Measurements from ENCODE around the gene BMP7. TPM values are rescaled to one million over a fixed set of nuclear protein-coding genes. Genes with fewer than 3 reads are reported as not detected.

Gene BMP7
- total RNA-seq, 1 experiment from 2014 or later = not detected

- ChIA-PET CTCF (interaction anchor here (0.6 to 1.3 kb wide), 3 partner anchors 53 to 185 kb away, joined by 3 to 4 read pairs (median 3); no protein-coding TSS in a partner anchor), POLR2A (interaction anchor here (0.6 to 1.1 kb wide), 6 partner anchors 48 to 721 kb away, joined by 3 to 4 read pairs (median 3); no protein-coding TSS in a partner anchor)
- no peaks in the 10 kb centered on the region for H3K36me3 Mint-ChIP-seq (ENCODE audit: insufficient read depth, unreplicated experiment)
- H3K27me3 Mint-ChIP-seq (ENCODE audit: insufficient read depth, unreplicated experiment) = peaks cover 45% of the 10 kb centered on the region
- no peak overlapping the region for H3K4me3 Mint-ChIP-seq (ENCODE audit: unreplicated experiment)
- peaks cover 7% of the 10 kb centered on the region for H3K4me1 Mint-ChIP-seq (ENCODE audit: insufficient read depth, unreplicated experiment)
- no peaks in the 10 kb centered on the region for H3K9me3 Mint-ChIP-seq (ENCODE audit: unreplicated experiment)
- TF ChIP-seq, protein P1, sequence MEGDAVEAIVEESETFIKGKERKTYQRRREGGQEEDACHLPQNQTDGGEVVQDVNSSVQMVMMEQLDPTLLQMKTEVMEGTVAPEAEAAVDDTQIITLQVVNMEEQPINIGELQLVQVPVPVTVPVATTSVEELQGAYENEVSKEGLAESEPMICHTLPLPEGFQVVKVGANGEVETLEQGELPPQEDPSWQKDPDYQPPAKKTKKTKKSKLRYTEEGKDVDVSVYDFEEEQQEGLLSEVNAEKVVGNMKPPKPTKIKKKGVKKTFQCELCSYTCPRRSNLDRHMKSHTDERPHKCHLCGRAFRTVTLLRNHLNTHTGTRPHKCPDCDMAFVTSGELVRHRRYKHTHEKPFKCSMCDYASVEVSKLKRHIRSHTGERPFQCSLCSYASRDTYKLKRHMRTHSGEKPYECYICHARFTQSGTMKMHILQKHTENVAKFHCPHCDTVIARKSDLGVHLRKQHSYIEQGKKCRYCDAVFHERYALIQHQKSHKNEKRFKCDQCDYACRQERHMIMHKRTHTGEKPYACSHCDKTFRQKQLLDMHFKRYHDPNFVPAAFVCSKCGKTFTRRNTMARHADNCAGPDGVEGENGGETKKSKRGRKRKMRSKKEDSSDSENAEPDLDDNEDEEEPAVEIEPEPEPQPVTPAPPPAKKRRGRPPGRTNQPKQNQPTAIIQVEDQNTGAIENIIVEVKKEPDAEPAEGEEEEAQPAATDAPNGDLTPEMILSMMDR (IDR thresholded peaks at IDR 0.05; ENCODE audit: unreplicated experiment) = no peak
- BruUV-seq (replicated peaks) = no TSS peak
- DNase-seq (ENCODE audit: unreplicated experiment) = no peak
- H3K27ac Mint-ChIP-seq (ENCODE audit: low read depth, unreplicated experiment) = no peak overlapping the region
- intact Hi-C loops (cut with micrococcal nuclease) = loop anchor here (10.0 kb wide), 1 partner anchor 181 kb away; no protein-coding TSS in a partner anchor
Observed at GRCh38 chr20:57275334-57275733, 8.9 kb upstream of the BMP7 start.

GRCh38 chr20:57274846-57275245 is 8.4 kb upstream of the BMP7 start:
- H3K4me3 Mint-ChIP-seq (ENCODE audit: unreplicated experiment) = no peak overlapping the region
- intact Hi-C loops (cut with micrococcal nuclease) = loop anchor here (10.0 kb wide), 1 partner anchor 180 kb away; no protein-coding TSS in a partner anchor
- H3K36me3 Mint-ChIP-seq (ENCODE audit: insufficient read depth, unreplicated experiment) = no peaks in the 10 kb centered on the region
- H3K4me1 Mint-ChIP-seq (ENCODE audit: insufficient read depth, unreplicated experiment) = peaks cover 7% of the 10 kb centered on the region
- no peaks in the 10 kb centered on the region for H3K9me3 Mint-ChIP-seq (ENCODE audit: unreplicated experiment)
- ChIA-PET CTCF (interaction anchor here (0.6 to 1.3 kb wide), 2 partner anchors 72 to 185 kb away, joined by 3 to 4 read pairs; no protein-coding TSS in a partner anchor), POLR2A (interaction anchor here (0.6 to 1.1 kb wide), 4 partner anchors 56 to 457 kb away, joined by 3 to 4 read pairs (median 3); no protein-coding TSS in a partner anchor)
- TF ChIP-seq, protein P1 (IDR thresholded peaks at IDR 0.05; ENCODE audit: unreplicated experiment) = no peak
- no peak overlapping the region for H3K27ac Mint-ChIP-seq (ENCODE audit: low read depth, unreplicated experiment)
- no peak for DNase-seq (ENCODE audit: unreplicated experiment)
- BruUV-seq (replicated peaks) = no TSS peak
- H3K27me3 Mint-ChIP-seq (ENCODE audit: insufficient read depth, unreplicated experiment) = peaks cover 44% of the 10 kb centered on the region

DNA sequence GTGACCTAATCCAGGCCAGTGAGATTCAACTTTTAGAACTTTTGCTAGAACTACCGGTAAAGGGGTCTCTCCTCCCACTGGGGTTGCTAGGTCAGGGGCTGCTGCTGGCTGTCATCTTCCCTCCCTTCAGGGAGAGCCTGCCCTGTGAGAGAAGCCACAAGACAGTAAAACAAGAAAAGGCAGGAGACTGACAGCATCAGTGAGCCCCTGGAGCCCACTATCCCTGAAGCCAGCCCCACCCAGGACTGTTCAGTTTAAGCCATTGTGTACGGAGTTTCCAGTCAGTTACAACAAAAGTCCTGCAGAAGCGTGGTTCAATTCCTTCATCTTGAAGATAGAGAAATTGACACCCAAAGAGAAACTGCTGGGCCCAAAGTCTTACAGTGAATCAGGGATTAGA is 7.9 kb upstream of the BMP7 start:
- TF ChIP-seq, protein P1 (IDR thresholded peaks at IDR 0.05; ENCODE audit: unreplicated experiment) = no peak
- peaks cover 50% of the 10 kb centered on the region for H3K27me3 Mint-ChIP-seq (ENCODE audit: insufficient read depth, unreplicated experiment)
- intact Hi-C loops (cut with micrococcal nuclease) = loop anchor here (10.0 kb wide), 1 partner anchor 179 kb away; no protein-coding TSS in a partner anchor

DNA sequence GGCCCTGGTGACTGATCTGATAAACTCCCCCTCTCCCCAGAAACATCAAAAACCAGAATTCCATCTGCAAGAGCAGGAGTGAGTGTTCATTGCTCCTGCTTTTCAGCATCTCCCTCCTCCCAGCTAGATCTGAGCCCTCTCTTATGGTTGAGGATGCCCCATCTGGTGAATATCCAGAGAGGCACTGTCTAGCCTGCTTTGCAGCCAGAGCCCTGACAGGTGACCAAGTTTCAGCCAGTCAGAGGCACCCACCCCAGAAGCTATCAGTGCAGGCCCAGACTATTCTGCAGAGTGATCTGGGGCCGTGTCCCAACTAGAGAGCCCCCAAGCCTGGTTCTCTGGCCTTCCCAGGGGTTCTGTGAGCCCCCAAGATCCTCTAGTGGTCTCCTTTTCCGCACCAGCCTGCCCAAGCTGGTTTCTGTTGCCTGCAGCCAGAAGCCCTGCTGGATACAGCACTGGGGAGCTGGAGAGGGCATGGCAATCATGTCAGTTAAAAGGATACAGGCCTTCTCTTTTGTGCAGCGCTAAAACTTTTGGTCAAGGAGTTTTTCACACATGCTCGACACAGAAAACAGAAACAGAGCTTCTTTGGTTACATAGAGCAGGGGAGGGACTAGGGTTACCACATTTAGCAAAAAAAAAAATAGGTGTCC is 6.6 kb upstream of the BMP7 start:
- intact Hi-C loops (cut with micrococcal nuclease) = loop anchor here (10.0 kb wide), 1 partner anchor 178 kb away; no protein-coding TSS in a partner anchor
- ChIA-PET POLR2A (interaction anchor here (1.5 kb wide), 1 partner anchor 50 kb away, joined by 4 read pairs; no protein-coding TSS in a partner anchor), CTCF (interaction anchor here (0.6 to 0.8 kb wide), 2 partner anchors 60 to 147 kb away, joined by 3 to 5 read pairs; no protein-coding TSS in a partner anchor)
- Mint-ChIP-seq H3K36me3 (ENCODE audit: insufficient read depth, unreplicated experiment) (no peaks in the 10 kb centered on the region), H3K27ac (ENCODE audit: low read depth, unreplicated experiment) (no peak overlapping the region), H3K27me3 (ENCODE audit: insufficient read depth, unreplicated experiment) (peaks cover 63% of the 10 kb centered on the region), H3K4me1 (ENCODE audit: insufficient read depth, unreplicated experiment) (peaks cover 7% of the 10 kb centered on the region), H3K9me3 (ENCODE audit: unreplicated experiment) (no peaks in the 10 kb centered on the region), H3K4me3 (ENCODE audit: unreplicated experiment) (no peak overlapping the region)
- BruUV-seq (replicated peaks) = no TSS peak
- DNase-seq (ENCODE audit: unreplicated experiment) = no peak
- TF ChIP-seq, protein P1 (IDR thresholded peaks at IDR 0.05; ENCODE audit: unreplicated experiment) = no peak

More for the DNA sequence above, 7.9 kb upstream of the BMP7 start:
- BruUV-seq (replicated peaks) = no TSS peak
- Mint-ChIP-seq H3K4me1 (ENCODE audit: insufficient read depth, unreplicated experiment) (peaks cover 7% of the 10 kb centered on the region), H3K36me3 (ENCODE audit: insufficient read depth, unreplicated experiment) (no peaks in the 10 kb centered on the region), H3K4me3 (ENCODE audit: unreplicated experiment) (no peak overlapping the region), H3K9me3 (ENCODE audit: unreplicated experiment) (no peaks in the 10 kb centered on the region), H3K27ac (ENCODE audit: low read depth, unreplicated experiment) (no peak overlapping the region)
- ChIA-PET CTCF (interaction anchor here (1.3 kb wide), 1 partner anchor 72 kb away, joined by 4 read pairs; no protein-coding TSS in a partner anchor), POLR2A (interaction anchor here (0.9 to 1.1 kb wide), 2 partner anchors 57 to 79 kb away, joined by 3 read pairs; no protein-coding TSS in a partner anchor)
- DNase-seq (ENCODE audit: unreplicated experiment) = no peak
